Naive thymus-derived CD4-positive, alpha-beta T cell (primary cell): Measurements from ENCODE around the gene SULT4A1. TPM values are rescaled to one million over a fixed set of nuclear protein-coding genes. Genes with fewer than 3 reads are reported as not detected.
"Not testable (repeated sequence)": the region's sequence is repeated elsewhere in the genome, so short reads cannot be mapped to it uniquely, and the experiment has no call there.

Experiments used
- ATAC-seq: fragments of 150-1000 bp; cut with Tn5 transposase; 2 replicates; pipeline ENCODE4 v1.10.0; 2021; ENCODE audit warnings: mild to moderate bottlenecking, moderate library complexity
- CTCF ChIA-PET: fragments of 350-600 bp; sonication (Branson Sonifier 250); formaldehyde crosslinking; loops from one replicate; lab custom pipeline; 2021; ENCODE audit warnings: antibody characterized with exemption; lab: Charles Lee
- POLR2A ChIA-PET: fragments of 350-600 bp; sonication (Branson Sonifier 250); formaldehyde crosslinking; loops from one replicate; lab custom pipeline; 2021; ENCODE audit warnings: antibody characterized with exemption, inconsistent platforms; lab: Charles Lee
- DNase-seq, 9 donors: peaks; one replicate each; pipeline versions ENCODE4 v3.0.0 to v3.0.0-alpha.2; 2020 to 2022; ENCODE audit warnings: mixed read lengths in 1 of 9
- H3K27ac ChIP-seq: one replicate; pipeline ENCODE4 v1.7.0; 2013; ENCODE audit warnings: mild to moderate bottlenecking, low read depth, low read length, moderate library complexity
- H3K27me3 ChIP-seq, 2 donors: one replicate each; pipeline ENCODE4 v1.7.0; 2013; ENCODE audit warnings: low read length in 2 of 2, mild to moderate bottlenecking in 2 of 2, moderate library complexity in 2 of 2; ENCODE audit not compliant: control insufficient read depth in 2 of 2, insufficient read depth in 2 of 2
- H3K36me3 ChIP-seq, 3 experiments: 1 replicate in 2 of 3; 2 replicates in 1 of 3; pipeline ENCODE4 v1.7.0; 2013; ENCODE audit warnings: low read length in 3 of 3, mild to moderate bottlenecking in 3 of 3, moderate library complexity in 1 of 3; ENCODE audit not compliant: insufficient read depth in 3 of 3, control insufficient read depth in 2 of 3
- H3K4me1 ChIP-seq, 2 donors: one replicate each; pipeline ENCODE4 v1.7.0; 2013; ENCODE audit warnings: low read length in 2 of 2, mild to moderate bottlenecking in 2 of 2, moderate library complexity in 1 of 2; ENCODE audit not compliant: control insufficient read depth in 2 of 2, insufficient read depth in 2 of 2
- H3K4me3 ChIP-seq: 2 replicates; pipeline ENCODE4 v1.7.0; 2013; ENCODE audit warnings: mild to moderate bottlenecking, low read length
- H3K9me3 ChIP-seq, 3 experiments: 1 replicate in 2 of 3; 2 replicates in 1 of 3; pipeline ENCODE4 v1.7.0; 2013; ENCODE audit warnings: low read length in 3 of 3; ENCODE audit not compliant: control insufficient read depth in 2 of 3
- H3K27ac Mint-ChIP-seq, 9 donors: one replicate each; pipeline ENCODE4 v1.8.0; 2020 to 2022; ENCODE audit warnings: mixed read lengths in 9 of 9, mild to moderate bottlenecking in 8 of 9, moderate library complexity in 5 of 9, inconsistent platforms in 2 of 9
- H3K27me3 Mint-ChIP-seq, 5 donors: one replicate each; pipeline ENCODE4 v1.8.0; 2021 to 2022; ENCODE audit warnings: mixed read lengths in 5 of 5, mild to moderate bottlenecking in 1 of 5
- H3K36me3 Mint-ChIP-seq, 5 donors: one replicate each; pipeline ENCODE4 v1.8.0; 2020 to 2022; ENCODE audit warnings: mixed read lengths in 5 of 5, mild to moderate bottlenecking in 3 of 5, inconsistent platforms in 1 of 5
- H3K4me1 Mint-ChIP-seq, 7 donors: one replicate each; pipeline ENCODE4 v1.8.0; 2020 to 2022; ENCODE audit warnings: mixed read lengths in 7 of 7, mild to moderate bottlenecking in 3 of 7, inconsistent platforms in 1 of 7
- H3K4me3 Mint-ChIP-seq, 10 donors: one replicate each; pipeline ENCODE4 v1.8.0; 2020 to 2022; ENCODE audit warnings: mild to moderate bottlenecking in 10 of 10, mixed read lengths in 10 of 10, moderate library complexity in 6 of 10, inconsistent platforms in 2 of 10
- H3K9me3 Mint-ChIP-seq, 11 donors: one replicate each; pipeline ENCODE4 v1.8.0; 2020 to 2022; ENCODE audit warnings: mixed read lengths in 11 of 11, mild to moderate bottlenecking in 4 of 11, inconsistent platforms in 1 of 11, moderate library complexity in 1 of 11
- intact Hi-C, 2 donors: fragments of 100-400 bp; cut with micrococcal nuclease; formaldehyde crosslinking; loops; one replicate each; pipeline ENCODE4 v1.15.1; 2023
- polyA plus RNA-seq, 2 donors: library from polyadenylated mRNA; unstranded; fragments of 300-500 nt; fragmentation: Illumina TruSeq; gene quantifications; one replicate each; pipeline ENCODE4 v1.2.3, GENCODE V29; 2021
- total RNA-seq, 6 experiments: library from RNA in 5 of 6; stranded (reverse) in 5 of 6; gene quantifications; 1 replicate in 5 of 6; 2 replicates in 1 of 6; pipeline ENCODE4 v1.2.3 and lab custom pipeline; 2021 to 2026

SULT4A1 gene
- total and polyA plus RNA-seq, 7 experiments from 2014 or later: not detected

- H3K4me1 Mint-ChIP-seq: peaks cover 0 to 4% (median 0%) of the 10 kb centered on the region in 7 donors
- no peaks in the 10 kb centered on the region for H3K9me3 ChIP-seq
- H3K27me3 ChIP-seq: peaks cover 0 to 3% of the 10 kb centered on the region in 2 donors
- DNase-seq: no peak
- peaks cover 0 to 1% (median 0%) of the 10 kb centered on the region in 11 donors for H3K9me3 Mint-ChIP-seq
- intact Hi-C loops: no loop called here
- H3K27ac Mint-ChIP-seq: no peak overlapping the region
- H3K27ac ChIP-seq: no peak overlapping the region
- H3K36me3 Mint-ChIP-seq: no peaks in the 10 kb centered on the region
- CTCF ChIA-PET: interaction anchor here (0.6 kb wide), 1 partner anchor 653 kb away, joined by 4 read pairs; no protein-coding TSS in a partner anchor
- no peak overlapping the region for H3K4me3 Mint-ChIP-seq
- peaks cover 0 to 45% (median 26%) of the 10 kb centered on the region in 5 donors for H3K27me3 Mint-ChIP-seq
- H3K36me3 ChIP-seq: no peaks in the 10 kb centered on the region
- no peak overlapping the region for H3K4me3 ChIP-seq
- no peak for ATAC-seq
- POLR2A ChIA-PET: no interaction called here
- no peaks in the 10 kb centered on the region for H3K4me1 ChIP-seq
Observed at GRCh38 chr22:43879901-43880540, 17.7 kb upstream of the SULT4A1 start.

- ChIA-PET POLR2A (no interaction called here), CTCF (interaction anchor here (0.6 kb wide), 1 partner anchor 421 kb away, joined by 3 read pairs; no protein-coding TSS in a partner anchor)
- H3K27ac ChIP-seq: no peak overlapping the region
- no peaks in the 10 kb centered on the region for H3K9me3 ChIP-seq
- peaks cover 0 to 3% of the 10 kb centered on the region in 2 donors for H3K27me3 ChIP-seq
- H3K36me3 ChIP-seq: no peaks in the 10 kb centered on the region
- intact Hi-C loops: no loop called here
- Mint-ChIP-seq H3K4me1 (no peaks in the 10 kb centered on the region), H3K36me3 (no peaks in the 10 kb centered on the region), H3K9me3 (peaks cover 0 to 1% (median 0%) of the 10 kb centered on the region in 11 donors), H3K27ac (no peak overlapping the region), H3K27me3 (peaks cover 0 to 48% (median 33%) of the 10 kb centered on the region in 5 donors), H3K4me3 (no peak overlapping the region)
- no peak overlapping the region for H3K4me3 ChIP-seq
- DNase-seq (no peak), ATAC-seq (no peak)
- H3K4me1 ChIP-seq: no peaks in the 10 kb centered on the region
Observed at GRCh38 chr22:43878831-43879550, 16.7 kb upstream of the SULT4A1 start.

DNA sequence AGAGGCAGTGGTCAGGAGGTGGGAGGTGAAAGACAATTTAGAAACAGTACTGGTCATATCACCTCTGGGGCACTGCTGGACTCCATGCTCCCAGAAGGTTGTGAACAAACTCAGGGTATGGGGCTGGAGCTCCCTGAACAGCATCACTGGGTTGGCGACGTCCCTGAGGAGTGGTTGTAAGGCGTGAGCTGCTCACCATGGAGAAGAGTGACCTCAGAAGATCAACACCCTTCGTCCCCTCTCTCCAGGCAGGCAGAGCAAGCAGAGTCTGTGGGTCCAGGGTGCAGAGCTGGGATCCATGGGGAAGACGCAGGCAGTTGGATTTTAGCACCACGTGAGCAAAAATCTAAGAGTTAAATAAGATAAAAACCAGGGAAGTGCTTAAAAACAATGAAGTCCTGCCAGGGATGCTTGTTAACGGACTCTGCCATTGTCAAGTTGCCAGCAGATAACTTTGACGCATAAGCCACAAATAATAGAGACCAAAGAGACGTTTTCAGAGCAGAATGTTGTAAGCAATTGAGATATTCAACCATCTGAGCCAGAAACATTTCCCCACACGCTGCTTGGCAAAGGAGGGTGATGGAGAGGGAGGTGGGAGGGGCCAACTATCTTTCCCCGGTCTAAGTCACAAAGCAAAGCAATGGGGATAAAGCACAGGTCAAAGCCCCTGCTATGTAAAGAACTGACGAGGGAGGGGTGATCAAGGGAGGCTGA is 15.9 kb upstream of the SULT4A1 start:
- CTCF ChIA-PET: no interaction called here
- H3K4me3 Mint-ChIP-seq: no peak overlapping the region
- Histone ChIP-seq H3K9me3 (no peaks in the 10 kb centered on the region), H3K4me3 (no peak overlapping the region), H3K36me3 (no peaks in the 10 kb centered on the region), H3K27me3 (peaks cover 0 to 3% of the 10 kb centered on the region in 2 donors), H3K4me1 (no peaks in the 10 kb centered on the region), H3K27ac (no peak overlapping the region)
- H3K9me3 Mint-ChIP-seq: peaks cover 0 to 5% (median 0%) of the 10 kb centered on the region in 11 donors
- no peak overlapping the region for H3K27ac Mint-ChIP-seq
- no peak for ATAC-seq
- no peak for DNase-seq
- POLR2A ChIA-PET: no interaction called here
- intact Hi-C loops: no loop called here
- no peaks in the 10 kb centered on the region for H3K4me1 Mint-ChIP-seq
- H3K27me3 Mint-ChIP-seq: peaks cover 0 to 51% (median 39%) of the 10 kb centered on the region in 5 donors
- H3K36me3 Mint-ChIP-seq: no peaks in the 10 kb centered on the region

GRCh38 chr22:43876866-43877509 is 14.7 kb upstream of the SULT4A1 start:
- Mint-ChIP-seq H3K27me3 (peaks cover 0 to 50% (median 44%) of the 10 kb centered on the region in 5 donors), H3K36me3 (no peaks in the 10 kb centered on the region), H3K4me3 (no peak overlapping the region), H3K27ac (no peak overlapping the region), H3K9me3 (peaks cover 0 to 7% (median 0%) of the 10 kb centered on the region in 11 donors), H3K4me1 (no peaks in the 10 kb centered on the region)
- ATAC-seq (no peak), DNase-seq (no peak)
- intact Hi-C loops: no loop called here
- H3K27ac ChIP-seq: no peak overlapping the region
- H3K9me3 ChIP-seq: no peaks in the 10 kb centered on the region
- H3K4me3 ChIP-seq: no peak overlapping the region
- H3K4me1 ChIP-seq: no peaks in the 10 kb centered on the region
- no peaks in the 10 kb centered on the region for H3K36me3 ChIP-seq
- ChIA-PET POLR2A (no interaction called here), CTCF (no interaction called here)
- peaks cover 0 to 3% of the 10 kb centered on the region in 2 donors for H3K27me3 ChIP-seq

DNA sequence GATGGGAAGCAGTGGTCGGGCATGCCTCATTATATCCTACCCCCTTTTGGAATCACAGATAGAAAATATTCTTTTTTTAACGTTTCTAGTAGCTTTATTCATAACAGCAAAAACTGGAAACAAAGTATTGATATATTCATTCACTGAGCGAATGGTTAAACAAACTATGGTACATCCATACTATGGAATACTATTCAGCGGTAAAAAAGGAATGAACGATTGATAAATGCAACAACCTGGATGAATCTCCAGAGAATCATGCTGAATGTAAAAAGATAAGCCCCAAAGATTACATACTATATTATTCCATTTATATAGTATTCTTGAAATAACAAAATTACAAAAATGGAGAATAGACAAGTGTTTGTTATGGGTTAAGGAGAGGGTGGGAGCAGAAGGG is 7.5 kb upstream of the SULT4A1 start:
- Mint-ChIP-seq H3K36me3 (peaks cover 0 to 4% (median 0%) of the 10 kb centered on the region in 5 donors), H3K27ac (no peak overlapping the region), H3K9me3 (peaks cover 0 to 24% (median 8%) of the 10 kb centered on the region in 11 donors), H3K4me1 (no peaks in the 10 kb centered on the region), H3K4me3 (no peak overlapping the region), H3K27me3 (peaks cover 5 to 52% (median 39%) of the 10 kb centered on the region in 5 donors)
- ChIA-PET POLR2A (no interaction called here), CTCF (no interaction called here)
- H3K27ac ChIP-seq: no peak overlapping the region
- H3K36me3 ChIP-seq: no peaks in the 10 kb centered on the region
- intact Hi-C loops: no loop called here
- H3K27me3 ChIP-seq: no peaks in the 10 kb centered on the region
- no peaks in the 10 kb centered on the region for H3K9me3 ChIP-seq
- ATAC-seq (no peak), DNase-seq (no peak)
- no peak overlapping the region for H3K4me3 ChIP-seq
- no peaks in the 10 kb centered on the region for H3K4me1 ChIP-seq

DNA sequence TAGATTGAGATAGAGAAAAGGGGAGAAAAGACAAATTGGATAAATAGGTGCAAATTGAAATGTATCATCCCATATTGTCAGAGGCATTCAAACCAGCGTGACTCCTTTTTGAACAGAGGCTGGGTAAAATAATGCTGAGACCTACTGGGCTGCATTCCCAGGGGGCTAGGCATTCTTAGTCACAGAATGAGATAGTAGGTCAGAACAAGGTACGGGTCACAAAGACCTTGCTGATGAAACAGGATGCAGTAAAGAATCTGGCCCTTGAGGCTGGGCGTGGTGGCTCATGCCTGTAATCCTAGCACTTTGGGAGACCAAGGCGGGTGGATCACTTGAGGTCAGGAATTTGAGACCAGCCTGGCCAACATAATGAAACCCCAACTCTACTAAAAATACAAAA is 6.7 kb upstream of the SULT4A1 start:
- H3K4me3 Mint-ChIP-seq, H3K4me1 Mint-ChIP-seq, ATAC-seq, DNase-seq, H3K36me3 ChIP-seq, H3K27ac ChIP-seq, H3K4me3 ChIP-seq, CTCF ChIA-PET, H3K4me1 ChIP-seq, H3K27me3 ChIP-seq, intact Hi-C loops, H3K27ac Mint-ChIP-seq, H3K9me3 ChIP-seq, H3K36me3 Mint-ChIP-seq: not testable (repeated sequence)
- Mint-ChIP-seq H3K27me3 (peaks cover 8 to 52% (median 42%) of the 10 kb centered on the region in 5 donors), H3K9me3 (peaks cover 0 to 24% (median 8%) of the 10 kb centered on the region in 11 donors)
- POLR2A ChIA-PET: interaction anchor here (0.6 kb wide), 1 partner anchor 253 kb away, joined by 3 read pairs; no protein-coding TSS in a partner anchor
